ENCODE results near the gene ATP2B2.
"Not testable (repeated sequence)": the region's sequence is repeated elsewhere in the genome, so short reads cannot be mapped to it uniquely, and the experiment has no call there.

ATP2B2 gene

GRCh38 chr3:10384541-10385360, 120.6 kb downstream of the ATP2B2 start:
- no peak for DNase-seq (ENCODE audit: low read depth, low spot score)

- no peak for DNase-seq (ENCODE audit: low read depth, low spot score)
These were observed 121.5 kb downstream of the ATP2B2 start for GRCh38 chr3:10383850-10384248.

DNA sequence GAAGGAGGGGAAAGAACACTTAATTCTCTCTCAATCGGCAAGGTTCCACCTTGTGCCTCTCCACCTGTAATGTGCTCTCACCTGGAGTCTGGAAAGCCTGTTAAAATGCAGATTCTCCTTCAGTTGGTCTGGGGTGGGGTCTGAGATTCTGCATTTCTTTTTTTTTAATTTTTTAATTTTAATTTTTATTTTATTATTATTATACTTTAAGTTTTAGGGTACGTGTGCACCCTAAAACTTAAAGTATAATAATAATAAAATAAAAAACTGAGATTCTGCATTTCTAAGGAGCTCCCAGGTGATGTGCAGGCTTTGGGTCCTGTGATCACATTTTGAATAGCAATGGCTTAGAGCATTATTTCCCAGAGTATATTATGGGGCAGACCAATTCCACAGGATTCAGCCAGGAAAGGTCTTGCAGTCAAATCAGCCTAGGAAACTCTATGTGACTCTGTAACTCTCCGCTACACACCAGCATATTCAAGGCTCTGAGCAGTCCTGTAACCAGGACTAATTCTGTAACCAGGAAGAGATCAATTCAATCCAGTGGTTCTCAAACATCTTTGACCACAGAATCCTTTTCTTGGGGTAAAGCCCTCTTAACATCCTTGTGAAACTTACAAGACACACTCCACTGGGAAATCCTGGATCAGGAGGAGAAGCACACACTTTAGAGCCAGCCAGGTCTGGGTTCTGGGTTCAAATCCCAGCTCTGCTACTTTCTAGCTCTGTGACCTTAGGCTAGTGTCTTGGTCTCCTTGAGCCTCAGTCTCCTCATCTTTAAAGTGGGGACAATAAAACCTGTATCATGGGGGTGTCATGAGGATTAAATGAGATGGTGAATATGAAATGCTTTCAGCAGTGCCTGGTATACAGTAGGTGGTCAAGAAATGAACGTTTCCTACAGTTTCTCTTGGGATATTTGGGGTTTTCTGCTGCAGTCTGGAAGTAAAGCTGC, 122.2 kb downstream of the ATP2B2 start:
- DNase-seq (ENCODE audit: low read depth, low spot score), result no peak

- not testable (repeated sequence) for DNase-seq (ENCODE audit: low read depth, low spot score)
These were observed 122.9 kb downstream of the ATP2B2 start for GRCh38 chr3:10382445-10382844.

DNA sequence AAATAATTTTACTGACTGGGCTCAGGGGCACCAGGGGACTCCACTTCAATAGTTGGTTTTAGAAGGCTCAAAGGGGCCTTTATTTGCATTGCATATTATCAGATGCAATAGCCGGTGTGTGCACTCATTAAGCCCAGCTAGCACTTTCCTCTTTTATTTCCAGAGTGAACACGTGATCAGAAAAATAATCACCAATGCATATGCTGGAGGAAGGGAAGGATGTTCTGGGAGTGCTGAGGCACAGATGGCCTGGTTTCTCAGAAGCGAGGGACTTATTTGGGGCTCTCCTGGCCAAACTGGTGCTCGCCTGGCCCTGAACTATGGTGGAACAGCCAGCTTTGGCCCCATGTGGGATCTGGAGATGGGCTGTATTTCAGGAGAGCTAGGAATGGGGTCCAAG, 124.0 kb downstream of the ATP2B2 start:
- no peak for DNase-seq (ENCODE audit: low read depth, low spot score)

DNA sequence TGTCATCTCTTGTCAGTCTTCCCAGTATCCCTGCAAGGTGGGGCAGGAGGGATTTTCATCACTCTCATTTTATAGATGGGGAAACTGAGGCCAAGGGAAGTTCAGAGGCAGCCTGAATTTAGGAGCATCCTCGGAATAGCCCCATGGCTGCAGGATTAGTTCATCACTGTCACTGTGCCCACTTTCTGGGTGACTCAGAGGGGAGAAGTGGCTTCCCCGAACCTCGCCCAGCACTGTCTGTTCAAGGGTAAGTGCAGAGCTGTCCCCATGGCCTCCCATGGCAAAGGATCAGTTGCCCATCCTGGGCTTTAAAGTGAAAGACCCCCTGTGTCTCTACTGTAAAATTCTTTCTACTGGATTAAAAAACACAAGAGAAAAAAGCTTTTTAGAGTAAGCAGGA, 124.5 kb downstream of the ATP2B2 start:
- DNase-seq (ENCODE audit: low read depth, low spot score), result no peak

DNA sequence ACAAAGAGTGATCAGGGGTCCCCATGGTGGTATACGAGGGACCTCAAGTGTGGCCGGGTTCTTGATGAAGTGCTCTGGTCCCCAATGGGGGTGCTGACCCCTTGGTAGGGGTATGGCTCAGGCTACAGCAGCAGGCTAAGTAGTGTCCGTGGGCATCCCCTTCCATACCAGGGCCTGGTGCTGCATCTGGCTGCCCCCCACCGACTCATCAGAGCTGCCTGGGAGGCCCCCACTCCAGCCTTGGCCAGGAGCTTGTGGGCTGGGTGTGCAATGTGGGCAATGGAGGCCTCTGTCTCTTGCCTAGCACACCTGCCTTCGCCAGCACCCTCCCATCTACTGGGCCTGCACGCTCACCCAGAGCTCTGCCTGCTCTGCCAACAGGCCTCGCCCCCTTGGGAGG, 125.4 kb downstream of the ATP2B2 start:
- no peak for DNase-seq (ENCODE audit: low read depth, low spot score)

- DNase-seq (ENCODE audit: low read depth, low spot score), result no peak
These were observed 126.2 kb downstream of the ATP2B2 start for GRCh38 chr3:10379161-10379560.

DNA sequence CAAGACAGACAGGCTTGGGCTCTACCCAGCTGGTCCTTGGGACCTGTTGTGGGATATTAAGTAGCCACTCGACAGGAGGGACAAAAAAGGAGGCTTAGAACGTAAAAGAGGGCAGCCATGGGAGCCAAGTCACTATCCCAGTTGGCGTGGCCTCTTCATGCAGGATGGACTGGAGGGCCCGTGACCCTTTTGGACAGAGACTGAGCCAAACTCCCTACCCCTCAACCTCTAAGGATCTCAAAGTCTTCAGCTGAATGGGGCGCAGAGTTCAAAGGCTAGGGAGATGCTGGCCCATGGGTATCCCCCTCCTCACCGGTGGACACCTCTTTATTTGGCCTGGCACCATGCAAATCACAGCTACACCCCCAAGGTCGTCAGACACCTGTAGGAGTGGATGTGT, 126.6 kb downstream of the ATP2B2 start:
- DNase-seq (ENCODE audit: low read depth, low spot score), result no peak

- DNase-seq (ENCODE audit: low read depth, low spot score), result no peak
These were observed 127.1 kb downstream of the ATP2B2 start for GRCh38 chr3:10378246-10378645.

DNA sequence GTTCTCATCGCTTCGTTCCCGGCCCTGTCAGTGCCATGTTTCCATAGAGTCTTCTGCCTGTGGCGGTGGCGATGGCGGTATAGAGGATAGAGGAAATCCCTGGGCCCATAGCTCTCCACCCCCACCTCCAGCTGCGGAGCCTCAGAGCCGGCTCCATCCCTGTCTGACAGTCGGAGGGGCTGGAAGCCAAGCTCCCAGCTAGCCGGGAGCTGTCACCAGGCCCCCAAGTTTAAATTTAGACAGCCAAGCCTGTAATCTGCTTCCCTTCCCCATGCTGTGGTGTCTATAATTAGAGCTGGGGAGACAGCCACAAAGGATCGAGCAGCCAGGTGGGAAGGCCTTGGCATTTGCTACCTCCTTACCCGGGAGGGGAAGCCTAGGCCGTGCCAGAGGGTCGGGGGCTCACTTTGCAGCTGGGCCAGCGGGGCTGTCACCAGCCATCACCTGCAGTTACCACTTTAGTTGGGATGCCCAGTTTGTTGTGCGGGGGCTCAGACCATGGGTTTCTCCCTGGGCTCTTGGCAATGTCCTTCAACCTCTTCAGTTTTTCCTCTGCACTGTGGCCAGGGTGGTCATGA, 128.1 kb downstream of the ATP2B2 start:
- DNase-seq (ENCODE audit: low read depth, low spot score), result no peak

DNA sequence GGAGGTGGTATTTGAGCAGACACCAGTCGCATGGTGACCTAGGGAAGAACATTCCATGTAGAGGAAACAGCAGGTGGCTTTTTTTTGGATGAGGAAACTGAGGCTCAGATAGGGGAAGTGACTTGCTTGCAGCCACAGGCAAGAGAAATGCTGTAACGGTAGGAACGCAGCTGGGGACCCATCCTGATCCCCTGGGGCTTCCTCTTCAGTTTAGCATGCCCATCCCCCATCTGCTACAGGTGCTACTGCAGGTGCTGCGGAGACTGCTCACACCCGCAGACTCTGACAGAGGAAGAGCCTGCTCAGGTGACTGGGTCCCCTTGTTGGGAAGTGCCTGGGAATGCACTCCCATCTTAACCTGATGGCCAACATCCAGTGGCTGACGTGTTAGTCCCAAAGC, 129.0 kb downstream of the ATP2B2 start:
- no peak for DNase-seq (ENCODE audit: low read depth, low spot score)

DNA sequence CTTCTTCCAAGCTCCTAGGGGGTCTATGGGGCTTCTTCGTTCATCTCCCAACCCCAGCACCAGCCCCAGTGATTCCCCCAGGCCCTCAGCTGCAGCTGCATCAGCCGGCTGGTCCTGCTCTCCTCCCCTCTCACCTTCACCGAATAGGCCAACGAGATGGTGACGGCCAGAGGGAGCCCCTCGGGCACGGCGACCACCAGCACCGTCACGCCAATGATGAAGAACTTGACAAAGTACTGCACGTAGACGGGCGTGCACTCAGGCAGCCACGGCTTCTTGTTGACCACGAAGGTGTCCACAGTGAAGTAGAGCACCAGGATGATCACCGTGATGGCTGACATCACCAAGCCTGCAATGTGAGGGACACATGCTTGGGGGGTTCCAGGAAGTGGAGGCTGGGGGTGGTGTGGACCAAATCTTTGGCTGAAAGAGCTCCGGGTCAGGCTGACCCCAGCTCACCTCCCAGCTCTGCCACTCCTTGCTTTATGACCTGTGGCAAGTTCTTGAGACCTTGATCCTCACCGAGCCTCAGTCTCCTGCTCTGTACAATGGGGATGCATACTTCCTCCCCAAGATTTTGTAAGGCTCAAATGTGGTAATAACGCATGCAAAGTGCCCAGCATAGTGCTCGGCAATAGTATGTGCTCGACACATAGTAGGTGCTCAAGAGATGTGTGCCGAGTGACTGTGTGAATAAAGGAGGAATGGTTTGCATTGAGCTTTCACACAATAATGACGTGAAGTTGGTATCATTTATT, 129.9 kb downstream of the ATP2B2 start:
- DNase-seq (ENCODE audit: low read depth, low spot score), result no peak

GRCh38 chr3:10374311-10374710, 131.1 kb downstream of the ATP2B2 start:
- DNase-seq (ENCODE audit: low read depth, low spot score), result no peak

DNA sequence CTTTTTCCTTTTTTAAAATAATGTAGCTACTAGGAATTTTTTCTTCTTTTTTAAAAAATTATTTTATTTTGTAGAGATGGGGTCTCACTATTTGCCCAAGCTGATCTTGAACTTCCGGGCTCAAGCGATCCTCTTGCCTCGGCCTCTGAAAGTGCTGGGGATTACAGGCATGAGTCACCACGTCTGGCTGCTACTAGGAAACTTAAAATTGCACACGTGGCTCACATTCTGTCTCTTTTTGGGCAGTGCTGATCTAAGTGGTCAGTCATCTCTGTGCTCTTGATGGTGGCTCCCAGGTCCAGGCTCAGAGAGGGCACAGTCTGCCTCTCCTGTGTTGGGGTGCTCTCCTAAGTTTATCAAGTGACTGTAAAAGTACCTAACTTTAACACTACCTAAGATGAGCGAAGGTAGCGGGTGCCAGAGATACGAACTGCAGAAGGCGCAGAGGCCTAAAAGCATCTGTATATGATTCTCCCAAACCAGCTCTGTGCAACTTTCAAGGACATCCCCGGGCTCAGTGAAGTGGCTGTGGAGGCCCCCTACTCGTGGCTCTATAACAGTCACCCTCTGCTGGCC, 131.6 kb downstream of the ATP2B2 start:
- DNase-seq (ENCODE audit: low read depth, low spot score), result no peak

DNA sequence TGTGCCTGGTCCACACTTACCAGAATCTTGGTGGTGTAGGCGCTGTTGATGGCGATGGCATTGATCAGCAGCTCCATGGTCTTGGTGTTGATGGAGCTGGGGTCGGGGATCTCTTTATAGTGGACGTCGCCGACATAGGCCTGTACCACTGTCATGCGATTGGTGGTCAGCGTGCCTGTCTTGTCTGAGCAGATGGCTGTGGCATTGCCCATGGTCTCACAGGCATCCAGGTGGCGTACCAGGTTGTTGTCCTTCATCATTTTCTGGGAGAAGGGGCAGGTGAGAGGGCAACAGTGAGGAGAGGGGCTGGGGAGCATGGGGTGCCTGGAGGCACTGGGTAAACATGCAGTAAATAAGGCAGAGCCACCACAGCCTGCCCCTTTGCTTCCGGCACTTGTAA, 133.6 kb downstream of the ATP2B2 start:
- DNase-seq (ENCODE audit: low read depth, low spot score), result no peak

GRCh38 chr3:10371167-10371566, 134.2 kb downstream of the ATP2B2 start:
- DNase-seq (ENCODE audit: low read depth, low spot score), result no peak

GRCh38 chr3:10370429-10370828, 135.0 kb downstream of the ATP2B2 start:
- DNase-seq (ENCODE audit: low read depth, low spot score), result no peak

- DNase-seq (ENCODE audit: low read depth, low spot score), result no peak
These were observed 136.9 kb downstream of the ATP2B2 start for GRCh38 chr3:10368512-10368911.

GRCh38 chr3:10367506-10367905, 137.9 kb downstream of the ATP2B2 start:
- no peak for DNase-seq (ENCODE audit: low read depth, low spot score)

- no peak for DNase-seq (ENCODE audit: low read depth, low spot score)
These were observed 138.7 kb downstream of the ATP2B2 start for GRCh38 chr3:10366651-10367101.

Data from activated CD4-positive, CD25-positive, alpha-beta regulatory T cell treated with anti-CD3 and anti-CD28 coated beads, Interleukin-2, amount 50 U/mL, for 16 hours (primary cell).